MM.1S (cell line): ENCODE measurements around the gene RGS16.

Source experiments
- DNase-seq: peaks from one replicate; pipeline ENCODE4 v3.0.0-alpha.2; 2015
- H2AFZ ChIP-seq: fragments of 300-600 bp; sonication (generic); 2 replicates; pipeline ENCODE4 v1.6.0; 2016; ENCODE audit warnings: antibody characterized with exemption, low read length
- H3F3A ChIP-seq: fragments of 300-600 bp; sonication (generic); 2 replicates; pipeline ENCODE4 v1.6.1; 2016; ENCODE audit warnings: mild to moderate bottlenecking, antibody characterized with exemption, low read length, moderate library complexity, mixed read lengths; ENCODE audit not compliant: insufficient read depth
- H3K27ac ChIP-seq: fragments of 300-600 bp; sonication (generic); 2 replicates; pipeline ENCODE4 v1.5.1; 2016; ENCODE audit warnings: mild to moderate bottlenecking, low read length
- H3K27me3 ChIP-seq: fragments of 300-600 bp; sonication (generic); replicated peaks from 2 replicates; pipeline ENCODE4 v1.6.0; 2016; ENCODE audit warnings: low read length; ENCODE audit not compliant: insufficient read depth
- H3K36me3 ChIP-seq: fragments of 300-600 bp; sonication (generic); replicated peaks from 2 replicates; pipeline ENCODE4 v1.6.1; 2016; ENCODE audit warnings: mild to moderate bottlenecking, low read length, mixed read lengths; ENCODE audit not compliant: insufficient read depth
- H3K4me1 ChIP-seq: fragments of 300-600 bp; sonication (generic); 2 replicates; pipeline ENCODE4 v1.6.1; 2016; ENCODE audit warnings: low read length, mixed read lengths
- H3K4me2 ChIP-seq: fragments of 300-600 bp; sonication (generic); 2 replicates; pipeline ENCODE4 v1.6.0; 2016; ENCODE audit warnings: low read depth, low read length
- H3K4me3 ChIP-seq: fragments of 300-600 bp; sonication (generic); 2 replicates; pipeline ENCODE4 v1.5.1; 2016; ENCODE audit warnings: low read length, mixed read lengths
- H3K79me2 ChIP-seq: fragments of 300-600 bp; sonication (generic); 2 replicates; pipeline ENCODE4 v1.6.1; 2016; ENCODE audit warnings: mixed run types, low read length, mixed read lengths
- H3K9ac ChIP-seq: fragments of 300-600 bp; sonication (generic); 2 replicates; pipeline ENCODE4 v1.6.1; 2016; ENCODE audit warnings: low read length, mixed read lengths
- H3K9me2 ChIP-seq: fragments of 300-600 bp; sonication (generic); replicated peaks from 2 replicates; pipeline ENCODE4 v1.6.1; 2016; ENCODE audit warnings: mild to moderate bottlenecking, low read length, mixed read lengths; ENCODE audit not compliant: insufficient read depth
- H3K9me3 ChIP-seq: fragments of 300-600 bp; sonication (generic); replicated peaks from 2 replicates; pipeline ENCODE4 v1.6.1; 2016; ENCODE audit warnings: mild to moderate bottlenecking, low read length, mixed read lengths; ENCODE audit not compliant: insufficient read depth
- H4K20me1 ChIP-seq: fragments of 300-600 bp; sonication (generic); 2 replicates; pipeline ENCODE4 v1.6.1; 2016; ENCODE audit warnings: mild to moderate bottlenecking, low read length, moderate library complexity, mixed read lengths; ENCODE audit not compliant: insufficient read depth
- CTCF ChIP-seq: fragments of 300-600 bp; sonication (generic); IDR thresholded peaks from 2 replicates; pipeline ENCODE4 v1.5.1; 2016; ENCODE audit warnings: antibody characterized with exemption, low read length, mixed read lengths
- EZH2 ChIP-seq: fragments of 300-600 bp; sonication (generic); optimal IDR thresholded peaks from 2 replicates; pipeline ENCODE3; 2017; ENCODE audit warnings: low read depth, mild to moderate bottlenecking, antibody characterized with exemption, low read length, mixed read lengths
- EZH2phosphoT487 ChIP-seq: fragments of 300-600 bp; sonication (generic); IDR thresholded peaks from 2 replicates; pipeline ENCODE4 v1.6.1; 2018; ENCODE audit warnings: antibody characterized with exemption, low read length

The RGS16 gene

GRCh38 chr1:182602935-182603645, 1.1 kb downstream of the RGS16 start:
- Histone ChIP-seq H3K4me3 (peak overlapping the region; percentile 74), H3K79me2 (peaks cover 13% of the 10 kb centered on the region), H3K9me3 (no peaks in the 10 kb centered on the region), H3K36me3 (no peaks in the 10 kb centered on the region; the same call in 1 of the 2 replicates), H3K9ac (peak overlapping the region; percentile 70; the same call in 1 of the 2 replicates), H3K4me1 (peaks cover 28% of the 10 kb centered on the region), H2AFZ (0 out of 2 replicates have a peak overlapping the region, but pooled peaks have one; percentile 73), H4K20me1 (no peaks in the 10 kb centered on the region), H3K9me2 (no peaks in the 10 kb centered on the region), H3K27ac (no peak overlapping the region), H3K27me3 (no peaks in the 10 kb centered on the region; the same call in 1 of the 2 replicates), H3K4me2 (peak overlapping the region; percentile 96), H3F3A (peaks cover 5% of the 10 kb centered on the region; the same call in 1 of the 2 replicates)
- no peak for TF ChIP-seq EZH2
- no peak for TF ChIP-seq EZH2phosphoT487
- no peak for TF ChIP-seq CTCF
- DNase-seq: no peak

- DNase-seq: no peak
- no peak overlapping the region for H3K4me3 ChIP-seq
- no peak overlapping the region for H2AFZ ChIP-seq
- no peak overlapping the region for H3K9ac ChIP-seq
- no peak overlapping the region for H3K4me2 ChIP-seq
- H4K20me1 ChIP-seq: no peaks in the 10 kb centered on the region
- TF ChIP-seq EZH2phosphoT487 (no peak), EZH2 (no peak), CTCF (no peak)
- no peaks in the 10 kb centered on the region for H3K9me3 ChIP-seq
- H3K79me2 ChIP-seq: peaks cover 13% of the 10 kb centered on the region
- no peak overlapping the region for H3K27ac ChIP-seq
- no peaks in the 10 kb centered on the region; the same call in 1 of the 2 replicates for H3K27me3 ChIP-seq
- no peaks in the 10 kb centered on the region for H3K9me2 ChIP-seq
- H3K36me3 ChIP-seq: no peaks in the 10 kb centered on the region; the same call in 1 of the 2 replicates
- peaks cover 22% of the 10 kb centered on the region for H3K4me1 ChIP-seq
- peaks cover 5% of the 10 kb centered on the region; the same call in 1 of the 2 replicates for H3F3A ChIP-seq
These were observed 2.3 kb downstream of the RGS16 start for GRCh38 chr1:182601913-182602312.

DNA sequence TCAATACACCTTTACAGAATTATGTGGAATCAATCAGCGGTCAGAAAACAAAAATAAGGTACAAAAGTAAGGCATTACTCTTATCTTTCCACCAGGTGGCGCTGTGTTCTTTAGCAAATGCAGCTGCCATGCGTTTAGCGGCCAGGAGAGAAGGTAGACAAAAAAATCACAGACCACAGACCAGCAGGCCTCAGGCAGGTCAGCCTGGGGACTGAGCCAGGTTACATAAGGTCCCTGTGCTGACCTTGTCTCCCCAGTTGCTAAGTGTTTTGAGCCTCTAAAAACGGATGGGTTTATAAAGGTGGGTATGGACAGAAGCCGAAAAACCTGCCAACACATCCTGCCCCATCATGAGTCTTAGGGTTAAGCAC, 2.8 kb downstream of the RGS16 start:
- no peaks in the 10 kb centered on the region; the same call in 1 of the 2 replicates for H3K27me3 ChIP-seq
- H2AFZ ChIP-seq: no peak overlapping the region
- H3K9me2 ChIP-seq: no peaks in the 10 kb centered on the region
- peaks cover 5% of the 10 kb centered on the region; the same call in 1 of the 2 replicates for H3F3A ChIP-seq
- peak; percentile 91 for DNase-seq
- H3K4me2 ChIP-seq: no peak overlapping the region
- no peaks in the 10 kb centered on the region for H3K9me3 ChIP-seq
- peaks cover 22% of the 10 kb centered on the region for H3K4me1 ChIP-seq
- no peaks in the 10 kb centered on the region; the same call in 1 of the 2 replicates for H3K36me3 ChIP-seq
- no peak overlapping the region for H3K27ac ChIP-seq
- peaks cover 13% of the 10 kb centered on the region for H3K79me2 ChIP-seq
- H3K4me3 ChIP-seq: no peak overlapping the region
- H4K20me1 ChIP-seq: no peaks in the 10 kb centered on the region
- no peak overlapping the region for H3K9ac ChIP-seq
- TF ChIP-seq EZH2phosphoT487 (no peak), CTCF (peak; percentile 94)
